Fibroblast of mammary gland (primary cell): Measurements from ENCODE around the gene IGSF23.
A peak's percentile ranks its signal among the peaks of the same experiment; 100 is the strongest.

Experiments
- DNase-seq: peaks from one replicate; pipeline ENCODE4 v3.0.0-alpha.2; 2010; ENCODE audit warnings: low read depth
- H3K4me3 ChIP-seq: 2 replicates; pipeline ENCODE4 v1.5.1; 2011; ENCODE audit warnings: low read depth, mild to moderate bottlenecking, low read length, moderate library complexity; ENCODE audit not compliant: control insufficient read depth
- CTCF ChIP-seq: conservative IDR thresholded peaks from 2 replicates; pipeline ENCODE4 v1.5.1; 2011; ENCODE audit warnings: low read depth, low read length, inconsistent platforms; ENCODE audit not compliant: control insufficient read depth, insufficient read depth

Gene IGSF23

GRCh38 chr19:44596428-44597130 lies 16.8 kb upstream of the IGSF23 start:
- no peak for DNase-seq
- TF ChIP-seq CTCF: no peak

GRCh38 chr19:44597131-44597491 lies 16.3 kb upstream of the IGSF23 start:
- TF ChIP-seq CTCF: no peak
- no peak for DNase-seq
- no peak overlapping the region for H3K4me3 ChIP-seq

More at GRCh38 chr19:44596428-44597130, 16.8 kb upstream of the IGSF23 start:
- H3K4me3 ChIP-seq: no peak overlapping the region

- TF ChIP-seq CTCF: no peak
- DNase-seq: no peak
- H3K4me3 ChIP-seq: no peak overlapping the region
Measured at GRCh38 chr19:44598355-44598754, 15.0 kb upstream of the IGSF23 start.

GRCh38 chr19:44598880-44599279 lies 14.5 kb upstream of the IGSF23 start:
- no peak for TF ChIP-seq CTCF

GRCh38 chr19:44600466-44600865 lies 12.9 kb upstream of the IGSF23 start:
- DNase-seq: peak; percentile 10
- TF ChIP-seq CTCF: no peak
- no peak overlapping the region for H3K4me3 ChIP-seq

More at GRCh38 chr19:44598880-44599279, 14.5 kb upstream of the IGSF23 start:
- no peak overlapping the region for H3K4me3 ChIP-seq
- no peak for DNase-seq

- H3K4me3 ChIP-seq: no peak overlapping the region
- DNase-seq: no peak
- TF ChIP-seq CTCF: no peak
Measured at GRCh38 chr19:44602081-44602480, 11.3 kb upstream of the IGSF23 start.

- TF ChIP-seq CTCF: no peak
- H3K4me3 ChIP-seq: no peak overlapping the region
- peak; percentile 95 for DNase-seq
Measured at GRCh38 chr19:44603201-44603945, 10.0 kb upstream of the IGSF23 start.
